Astrocyte (in vitro differentiated cells and primary cell): ENCODE data around the gene SLC38A6. TPM values are rescaled to one million over a fixed set of nuclear protein-coding genes. Genes with fewer than 3 reads are reported as not detected.

ENCODE experiments used
- DNase-seq: peaks from one replicate; pipeline ENCODE4 v3.0.0-alpha.2; 2010; ENCODE audit warnings: low read depth
- FAIRE-seq: peaks from 2 replicates; lab custom pipeline; 2011; peaks lifted over from hg19 to GRCh38; lab: Jason Lieb, UNC
- H2AFZ ChIP-seq: 2 replicates; pipeline ENCODE4 v1.6.0; 2012; ENCODE audit warnings: low read depth, low read length, inconsistent platforms
- H3K27ac ChIP-seq: 2 replicates; pipeline ENCODE4 v1.5.1; 2011; ENCODE audit warnings: low read depth, low read length, inconsistent platforms
- H3K27me3 ChIP-seq: 2 replicates; pipeline ENCODE4 v1.6.0; 2011; ENCODE audit warnings: low read length, inconsistent platforms; ENCODE audit not compliant: insufficient read depth
- H3K36me3 ChIP-seq: 2 replicates; pipeline ENCODE4 v1.5.1; 2011; ENCODE audit warnings: low read length, inconsistent platforms; ENCODE audit not compliant: insufficient read depth
- H3K4me1 ChIP-seq: 2 replicates; pipeline ENCODE4 v1.5.1; 2011; ENCODE audit warnings: low read length, inconsistent platforms; ENCODE audit not compliant: insufficient read depth
- H3K4me2 ChIP-seq: 2 replicates; pipeline ENCODE4 v1.6.0; 2012; ENCODE audit warnings: low read length, inconsistent platforms
- H3K4me3 ChIP-seq: 2 replicates; pipeline ENCODE4 v1.5.1; 2011; ENCODE audit warnings: low read depth, mild to moderate bottlenecking, low read length, inconsistent platforms; ENCODE audit not compliant: insufficient read depth
- H3K79me2 ChIP-seq: 2 replicates; pipeline ENCODE4 v1.6.0; 2012; ENCODE audit warnings: mild to moderate bottlenecking, low read length, inconsistent platforms; ENCODE audit not compliant: insufficient read depth
- H3K9ac ChIP-seq: 2 replicates; pipeline ENCODE4 v1.6.0; 2012; ENCODE audit warnings: mild to moderate bottlenecking, low read length, inconsistent platforms
- H3K9me3 ChIP-seq: 2 replicates; pipeline ENCODE4 v1.5.1; 2012; ENCODE audit warnings: low read depth, mild to moderate bottlenecking, low read length, inconsistent platforms; ENCODE audit not compliant: insufficient read depth
- H4K20me1 ChIP-seq: 2 replicates; pipeline ENCODE4 v1.6.0; 2012; ENCODE audit warnings: low read length, inconsistent platforms; ENCODE audit not compliant: insufficient read depth
- H3K27ac Mint-ChIP-seq: one replicate; pipeline ENCODE4 v1.8.0; 2021; ENCODE audit warnings: mild to moderate bottlenecking, mixed read lengths; ENCODE audit not compliant: unreplicated experiment
- H3K27me3 Mint-ChIP-seq: one replicate; pipeline ENCODE4 v1.8.0; 2021; ENCODE audit warnings: low read depth, mixed read lengths; ENCODE audit not compliant: unreplicated experiment
- H3K36me3 Mint-ChIP-seq: one replicate; pipeline ENCODE4 v1.8.0; 2021; ENCODE audit warnings: low read depth, mixed read lengths; ENCODE audit not compliant: unreplicated experiment
- H3K4me1 Mint-ChIP-seq: one replicate; pipeline ENCODE4 v1.8.0; 2021; ENCODE audit warnings: low read depth, mixed read lengths; ENCODE audit not compliant: unreplicated experiment
- H3K4me3 Mint-ChIP-seq: one replicate; pipeline ENCODE4 v1.8.0; 2021; ENCODE audit warnings: mild to moderate bottlenecking, moderate library complexity, mixed read lengths; ENCODE audit not compliant: unreplicated experiment
- H3K9me3 Mint-ChIP-seq: one replicate; pipeline ENCODE4 v1.8.0; 2021; ENCODE audit warnings: mild to moderate bottlenecking, mixed read lengths; ENCODE audit not compliant: unreplicated experiment
- CTCF ChIP-seq: IDR thresholded peaks from 2 replicates; pipeline ENCODE4 v1.5.1; 2011; ENCODE audit warnings: low read depth, mild to moderate bottlenecking, inconsistent platforms, low read length, moderate library complexity; ENCODE audit not compliant: insufficient read depth
- EZH2 ChIP-seq: IDR thresholded peaks from 2 replicates; pipeline ENCODE4 v1.6.1; 2012; ENCODE audit warnings: mild to moderate bottlenecking, low read length, inconsistent platforms; ENCODE audit not compliant: insufficient read depth
- total RNA-seq: library from RNA; stranded (reverse); gene quantifications from 2 replicates; pipeline ENCODE4 v1.2.1, GENCODE V29; 2021

The SLC38A6 gene
- total RNA-seq, 1 donor from 2014 or later: 14.9 TPM

GRCh38 chr14:60963761-60964160, 17.3 kb upstream of the SLC38A6 start:
- no peak overlapping the region for H3K9ac ChIP-seq
- peaks cover 2% of the 10 kb centered on the region for H3K9me3 ChIP-seq
- DNase-seq (no peak), FAIRE-seq (no peak)
- H3K4me1 ChIP-seq: no peaks in the 10 kb centered on the region
- H3K36me3 ChIP-seq: no peaks in the 10 kb centered on the region
- H3K27me3 ChIP-seq: no peaks in the 10 kb centered on the region
- peak overlapping the region; percentile 66 for H3K27ac Mint-ChIP-seq
- TF ChIP-seq CTCF: no peak
- H3K27me3 Mint-ChIP-seq: no peaks in the 10 kb centered on the region
- H2AFZ ChIP-seq: no peak overlapping the region
- no peaks in the 10 kb centered on the region for H3K9me3 Mint-ChIP-seq
- H3K27ac ChIP-seq: no peak overlapping the region
- H3K4me3 ChIP-seq: no peak overlapping the region
- H3K36me3 Mint-ChIP-seq: peaks cover 12% of the 10 kb centered on the region
- H3K4me1 Mint-ChIP-seq: peaks cover 22% of the 10 kb centered on the region
- H3K4me2 ChIP-seq: no peak overlapping the region
- no peak overlapping the region for H3K4me3 Mint-ChIP-seq
- H3K79me2 ChIP-seq: peaks cover 5% of the 10 kb centered on the region
- no peaks in the 10 kb centered on the region for H4K20me1 ChIP-seq

GRCh38 chr14:60964904-60965303, 16.1 kb upstream of the SLC38A6 start:
- DNase-seq (no peak), FAIRE-seq (no peak)
- H3K4me1 Mint-ChIP-seq: peaks cover 22% of the 10 kb centered on the region

GRCh38 chr14:60965402-60965801, 15.6 kb upstream of the SLC38A6 start:
- Histone ChIP-seq H4K20me1 (no peaks in the 10 kb centered on the region), H3K79me2 (no peaks in the 10 kb centered on the region), H3K4me2 (no peak overlapping the region), H3K27me3 (no peaks in the 10 kb centered on the region), H3K9me3 (no peaks in the 10 kb centered on the region), H3K9ac (no peak overlapping the region), H3K27ac (no peak overlapping the region), H2AFZ (no peak overlapping the region), H3K36me3 (no peaks in the 10 kb centered on the region), H3K4me1 (no peaks in the 10 kb centered on the region), H3K4me3 (no peak overlapping the region)
- H3K4me1 Mint-ChIP-seq: peaks cover 22% of the 10 kb centered on the region
- H3K36me3 Mint-ChIP-seq: peaks cover 5% of the 10 kb centered on the region
- FAIRE-seq (peak; percentile 86), DNase-seq (peak; percentile 82)
- TF ChIP-seq EZH2 (no peak), CTCF (no peak)
- no peaks in the 10 kb centered on the region for H3K9me3 Mint-ChIP-seq
- H3K27me3 Mint-ChIP-seq: no peaks in the 10 kb centered on the region
- H3K27ac Mint-ChIP-seq: peak overlapping the region; percentile 79
- H3K4me3 Mint-ChIP-seq: no peak overlapping the region

More at GRCh38 chr14:60964904-60965303, 16.1 kb upstream of the SLC38A6 start:
- H3K27me3 Mint-ChIP-seq: no peaks in the 10 kb centered on the region
- no peaks in the 10 kb centered on the region for H3K27me3 ChIP-seq
- no peak overlapping the region for H3K4me3 ChIP-seq
- no peak overlapping the region for H2AFZ ChIP-seq
- TF ChIP-seq CTCF (no peak), EZH2 (no peak)
- H3K79me2 ChIP-seq: no peaks in the 10 kb centered on the region
- no peak overlapping the region for H3K4me3 Mint-ChIP-seq
- no peaks in the 10 kb centered on the region for H3K9me3 Mint-ChIP-seq
- no peaks in the 10 kb centered on the region for H4K20me1 ChIP-seq
- H3K4me1 ChIP-seq: no peaks in the 10 kb centered on the region
- H3K4me2 ChIP-seq: no peak overlapping the region
- H3K9me3 ChIP-seq: no peaks in the 10 kb centered on the region
- no peak overlapping the region for H3K27ac ChIP-seq
- peak overlapping the region; percentile 59 for H3K27ac Mint-ChIP-seq
- H3K36me3 ChIP-seq: no peaks in the 10 kb centered on the region
- peaks cover 7% of the 10 kb centered on the region for H3K36me3 Mint-ChIP-seq
- no peak overlapping the region for H3K9ac ChIP-seq
